CD4-positive, alpha-beta T cell treated with Interleukin-15 for 1 hour (primary cell): ENCODE data around the gene PCDH9.

Experiments used
- DNase-seq: peaks from one replicate; pipeline ENCODE4 v3.0.0-alpha.2; 2020

The PCDH9 gene

GRCh38 chr13:66415444-66415843 lies 814.7 kb downstream of the PCDH9 start:
- no peak for DNase-seq

GRCh38 chr13:66414066-66414800 lies 815.9 kb downstream of the PCDH9 start:
- DNase-seq = no peak

DNA sequence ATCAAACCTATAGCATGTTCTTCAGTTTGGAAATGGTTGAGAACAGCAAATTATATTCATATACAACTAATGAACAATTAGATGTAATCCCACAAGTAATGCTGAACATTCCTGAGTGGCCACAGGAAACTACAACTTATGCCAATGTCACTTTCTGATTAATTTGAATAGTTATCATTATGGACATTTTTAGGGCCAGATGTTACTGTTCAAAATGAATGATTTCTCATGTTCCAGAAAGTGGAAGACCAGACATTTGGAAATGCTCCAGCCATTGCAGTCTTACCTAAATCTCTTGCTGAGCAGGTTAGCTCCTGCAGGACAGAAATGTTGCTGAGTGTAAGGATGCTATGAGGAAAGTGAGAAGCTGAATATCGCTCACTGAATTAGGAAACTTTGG lies 819.8 kb downstream of the PCDH9 start:
- DNase-seq = no peak

GRCh38 chr13:66409542-66409941 lies 820.6 kb downstream of the PCDH9 start:
- DNase-seq = no peak

DNA sequence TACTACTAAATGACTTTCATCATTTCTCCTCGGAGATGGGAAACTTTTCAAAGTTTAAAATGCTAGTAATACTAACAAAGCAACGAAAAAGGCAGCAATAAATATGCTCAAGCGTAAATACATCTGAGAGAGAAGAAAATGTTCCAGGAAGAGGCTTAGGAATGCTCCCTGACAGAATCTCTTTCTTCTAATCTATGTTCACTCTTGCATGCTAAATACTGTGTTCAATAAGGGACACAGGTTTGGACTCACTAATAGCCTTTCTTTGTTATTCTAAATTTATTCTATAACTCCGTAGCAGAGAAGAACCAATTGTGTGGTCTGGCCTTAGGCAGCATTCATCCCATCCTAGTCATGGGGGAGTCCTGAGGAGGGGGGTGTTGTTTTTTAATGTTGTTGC lies 823.0 kb downstream of the PCDH9 start:
- DNase-seq = no peak

DNA sequence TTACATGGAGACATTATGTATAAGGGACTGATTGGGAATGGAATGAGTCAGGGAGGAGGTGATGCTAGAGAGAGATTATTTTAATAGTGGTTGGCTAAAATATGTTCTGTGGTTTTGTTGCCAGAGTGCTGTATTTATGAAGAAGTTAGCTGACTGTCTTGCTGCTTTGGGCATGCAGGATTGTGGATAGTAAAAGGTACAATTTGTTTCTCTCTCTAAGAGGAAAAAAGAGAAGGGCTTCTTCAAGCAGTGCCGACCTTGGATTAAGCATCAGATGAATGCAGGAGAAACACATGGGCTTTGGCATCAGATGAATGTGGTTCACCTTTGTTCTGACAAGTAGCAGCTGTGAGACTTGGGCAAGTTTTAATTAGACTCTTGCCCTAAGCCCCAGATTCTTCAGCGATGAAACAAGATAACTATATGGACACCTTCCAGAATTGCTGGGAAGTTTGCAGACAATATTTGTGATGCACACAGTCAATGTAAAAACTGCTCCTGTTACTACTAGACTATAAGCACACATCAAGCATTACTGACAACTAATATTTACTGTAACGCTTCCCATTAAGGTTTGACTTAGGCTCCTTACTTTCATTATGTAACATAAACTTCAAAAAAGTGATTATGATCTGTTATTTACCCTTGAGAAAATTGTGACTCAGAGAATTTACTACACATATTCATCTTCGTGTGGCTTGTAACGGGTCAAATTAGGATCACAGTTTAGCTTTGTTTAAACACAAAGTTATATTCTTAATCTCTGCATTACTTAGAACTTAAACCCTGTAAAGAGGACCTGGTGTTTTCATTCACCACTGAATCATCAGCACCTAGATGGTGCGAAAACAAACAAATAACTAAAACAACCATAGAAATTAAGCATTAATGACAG lies 824.0 kb downstream of the PCDH9 start:
- DNase-seq = no peak

DNA sequence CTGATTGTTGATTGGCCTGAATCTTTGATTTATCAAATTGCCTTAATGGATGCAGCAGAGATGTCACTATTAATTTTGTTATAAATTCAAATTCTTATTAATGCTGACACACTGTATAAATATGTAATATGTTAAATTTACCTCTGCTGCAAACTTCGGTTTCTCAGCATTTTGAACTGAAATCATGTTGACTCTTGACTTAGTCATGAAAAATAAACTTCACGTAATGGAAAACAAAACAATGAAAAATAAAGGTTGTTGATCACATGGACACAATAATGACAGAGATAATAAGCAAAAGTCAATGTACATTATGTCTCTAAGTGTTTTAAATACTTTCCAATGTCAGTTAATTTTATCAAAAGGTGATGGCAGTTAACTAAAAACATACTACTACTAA lies 827.6 kb downstream of the PCDH9 start:
- DNase-seq = no peak

GRCh38 chr13:66402066-66402465 lies 828.1 kb downstream of the PCDH9 start:
- DNase-seq = no peak

- no peak for DNase-seq
Observed at GRCh38 chr13:66400292-66400691, 829.8 kb downstream of the PCDH9 start.

GRCh38 chr13:66399873-66400272 lies 830.3 kb downstream of the PCDH9 start:
- no peak for DNase-seq

- no peak for DNase-seq
Observed at GRCh38 chr13:66397133-66397532, 833.0 kb downstream of the PCDH9 start.

DNA sequence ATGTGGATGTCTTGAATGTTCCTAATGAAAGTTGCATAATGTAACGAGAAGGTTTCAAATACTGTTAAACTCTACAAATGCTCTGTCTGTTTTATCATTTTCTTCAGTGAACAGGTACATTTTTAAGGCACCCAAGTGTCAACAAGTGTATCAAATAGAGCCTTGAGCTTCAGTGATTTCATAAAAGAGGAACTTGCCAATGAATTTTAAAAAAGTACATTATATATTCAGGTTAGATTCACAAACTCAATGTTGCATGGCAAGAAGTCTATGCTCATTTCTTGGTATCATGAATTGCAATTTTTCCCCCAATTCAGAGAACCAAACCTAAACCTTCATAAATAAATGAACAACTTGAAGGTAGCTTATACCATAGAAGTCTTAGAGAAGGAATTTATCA lies 838.8 kb downstream of the PCDH9 start:
- no peak for DNase-seq

GRCh38 chr13:66378894-66379293 lies 851.2 kb downstream of the PCDH9 start:
- no peak for DNase-seq

- DNase-seq = no peak
Observed at GRCh38 chr13:66377569-66377968, 852.6 kb downstream of the PCDH9 start.

DNA sequence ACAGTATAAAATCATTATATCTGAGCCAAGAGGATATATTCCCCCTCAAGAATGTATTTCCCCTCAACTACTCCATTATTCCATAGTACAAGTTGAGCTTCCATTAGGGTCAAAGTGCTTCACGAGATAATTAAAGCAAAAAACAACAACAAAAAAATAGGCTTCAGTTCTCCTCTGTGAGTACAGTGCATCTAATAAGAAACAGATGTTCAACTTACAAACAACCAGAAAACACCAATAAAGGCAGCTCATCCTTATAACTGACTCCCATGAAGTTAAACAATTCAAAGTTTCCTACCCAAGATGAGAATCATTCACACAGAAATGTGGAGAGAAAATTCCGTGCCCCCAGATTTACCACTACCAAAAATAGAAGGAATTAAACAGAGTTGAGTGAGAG lies 854.4 kb downstream of the PCDH9 start:
- DNase-seq = no peak

GRCh38 chr13:66369666-66370065 lies 860.5 kb downstream of the PCDH9 start:
- no peak for DNase-seq

GRCh38 chr13:66367356-66367755 lies 862.8 kb downstream of the PCDH9 start:
- DNase-seq = no peak

DNA sequence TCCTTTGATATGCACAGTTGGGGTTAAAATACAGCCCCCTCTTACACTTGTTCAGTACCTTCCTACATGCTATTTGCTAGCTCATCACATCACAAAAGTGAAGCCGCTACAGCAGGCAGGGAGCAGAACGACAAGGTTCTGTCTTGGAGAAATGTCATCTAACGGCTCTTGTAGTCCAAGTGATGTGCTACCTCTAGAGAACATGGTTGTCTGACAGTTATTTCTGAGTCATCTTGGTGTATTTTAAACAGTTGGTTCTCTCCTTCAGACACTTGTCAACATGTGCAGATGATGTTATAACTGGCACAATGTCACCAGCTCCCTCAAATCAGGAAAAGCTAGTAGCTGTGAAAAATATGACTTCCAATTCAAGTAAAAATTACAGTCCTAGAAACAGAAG lies 865.0 kb downstream of the PCDH9 start:
- DNase-seq = no peak

DNA sequence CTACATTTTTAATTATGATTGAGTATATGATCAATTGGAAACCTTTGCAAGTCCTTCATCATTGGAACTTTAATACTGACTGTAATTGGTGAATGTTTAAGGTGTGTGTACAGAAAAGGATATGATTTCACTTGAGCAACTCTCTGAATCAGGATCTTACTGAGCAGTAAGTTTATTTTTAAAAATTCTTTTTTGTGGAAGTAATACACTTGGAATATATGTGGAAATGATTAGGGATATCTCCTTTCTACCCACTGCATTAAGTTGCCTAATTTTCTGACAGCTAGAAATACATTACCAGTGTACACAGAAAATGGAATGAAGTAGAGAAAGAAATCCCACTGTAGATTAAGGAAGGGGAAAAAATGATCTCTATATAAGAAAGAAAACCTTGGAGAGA lies 865.8 kb downstream of the PCDH9 start:
- DNase-seq = no peak

DNA sequence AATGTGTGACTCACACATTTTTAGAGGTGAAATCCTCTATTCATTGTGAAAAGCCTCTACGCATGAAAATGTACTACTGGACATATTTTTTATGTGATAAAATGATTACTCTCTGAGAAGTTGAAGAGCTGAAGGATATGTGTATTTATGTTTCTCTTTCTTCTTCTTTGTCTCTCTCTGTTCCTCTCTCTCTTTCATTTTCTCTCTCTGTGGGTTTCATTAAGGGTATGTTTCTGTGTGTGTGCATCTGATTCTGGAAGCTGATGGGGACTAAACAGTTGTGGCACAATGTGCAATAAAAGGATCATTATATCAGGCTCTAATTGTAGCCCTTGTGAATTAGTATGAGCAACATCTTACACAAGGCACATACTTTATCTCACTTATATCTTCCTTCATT lies 867.7 kb downstream of the PCDH9 start:
- DNase-seq = no peak

DNA sequence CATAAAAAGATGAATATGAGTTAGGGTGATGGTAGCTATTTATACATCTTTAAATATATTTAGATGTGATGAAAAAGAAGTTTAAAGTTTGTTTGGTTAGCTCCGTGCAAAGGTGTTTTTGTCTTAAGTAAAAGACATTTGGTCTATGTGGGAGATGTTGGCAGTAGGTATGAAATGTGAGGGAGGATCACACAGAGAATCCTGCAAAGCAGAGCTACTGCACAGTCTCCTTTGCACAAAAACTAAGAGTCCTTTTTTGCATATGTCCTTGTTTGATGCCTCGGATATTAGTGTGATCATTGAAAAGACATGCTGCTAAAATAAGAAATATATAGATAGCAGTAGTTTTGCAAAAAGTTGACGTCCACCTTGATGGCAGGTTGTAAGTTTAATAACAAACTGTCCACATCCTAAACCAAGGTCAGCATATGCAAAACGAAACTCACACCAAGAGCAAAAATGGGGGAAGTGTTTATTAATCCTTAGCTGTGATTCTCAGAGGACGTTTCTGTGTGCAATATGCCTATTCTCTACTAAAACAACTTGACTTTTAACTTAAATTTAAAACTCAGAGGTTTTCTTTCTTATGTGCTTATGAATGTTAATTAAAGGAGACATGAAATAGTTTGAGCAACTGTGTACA lies 870.1 kb downstream of the PCDH9 start:
- no peak for DNase-seq

DNA sequence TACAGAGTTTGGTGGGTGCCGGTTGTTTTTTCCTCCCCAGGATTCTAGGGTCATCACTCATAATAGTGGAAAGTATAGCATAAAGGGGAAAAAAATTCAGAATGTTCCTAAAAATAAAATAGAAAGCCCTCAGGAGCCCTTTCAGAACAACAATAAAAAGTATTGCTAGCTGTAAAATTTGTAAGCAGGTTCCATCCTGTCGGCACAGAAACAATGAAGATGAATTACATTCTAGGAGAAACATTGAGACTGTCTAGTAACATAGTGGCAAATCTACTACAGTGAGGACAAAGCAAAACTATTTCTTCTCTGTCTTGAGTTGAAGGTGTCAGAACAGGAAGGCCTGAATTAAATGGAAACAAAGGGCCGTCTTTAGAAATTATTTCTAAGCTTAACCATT lies 870.7 kb downstream of the PCDH9 start:
- DNase-seq = no peak

GRCh38 chr13:66358564-66358963 lies 871.6 kb downstream of the PCDH9 start:
- DNase-seq = no peak

DNA sequence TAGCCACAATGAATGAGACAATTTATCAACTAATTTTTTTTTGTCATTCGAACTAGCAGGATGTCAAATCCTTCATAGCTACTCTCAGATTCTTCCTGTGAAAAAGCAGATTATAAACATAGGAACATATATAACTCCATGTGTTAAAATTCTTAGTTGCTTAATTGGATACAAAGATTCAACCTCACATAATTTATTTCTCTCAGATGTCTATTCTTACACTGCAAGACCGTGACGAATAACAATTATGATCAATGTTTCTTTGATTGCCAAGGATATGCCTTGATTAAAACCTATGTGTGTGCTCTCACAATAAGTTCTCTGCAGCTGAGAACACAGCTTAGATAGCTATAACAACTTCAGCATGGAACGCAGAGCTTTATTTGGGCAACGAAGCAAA lies 872.7 kb downstream of the PCDH9 start:
- no peak for DNase-seq
